GM12878 (cell line): ENCODE results near the gene LMAN1L. TPM values are rescaled to one million over a fixed set of nuclear protein-coding genes. Genes with fewer than 3 reads are reported as not detected.

Experiments used
- BCL11A ChIP-seq: IDR thresholded peaks from 2 replicates; pipeline ENCODE4 v1.6.1; 2011; ENCODE audit warnings: low read depth, low read length
- BHLHE40 ChIP-seq, 2 experiments: fragments of 450-650 bp in 1 of 2; IDR thresholded peaks; 2 replicates each; pipeline ENCODE4 v1.6.1; 2011 to 2017; ENCODE audit warnings: low read depth in 2 of 2, borderline replicate concordance in 1 of 2, improper control_type of control experiment in 1 of 2, low read length in 1 of 2, mild to moderate bottlenecking in 1 of 2
- CBX3 ChIP-seq: fragments of 200-600 bp; sonication (generic); IDR thresholded peaks from 2 replicates; pipeline ENCODE4 v1.6.1; 2016; ENCODE audit warnings: low read depth, borderline replicate concordance
- GATAD2B ChIP-seq: fragments of 450-650 bp; conservative IDR thresholded peaks from 2 replicates; pipeline ENCODE4 v1.6.1; 2017; ENCODE audit warnings: low read depth, mild to moderate bottlenecking, moderate library complexity
- LARP7 ChIP-seq: fragments of 450-650 bp; IDR thresholded peaks from 2 replicates; pipeline ENCODE4 v1.6.1; 2017; ENCODE audit warnings: mild to moderate bottlenecking
- MXI1 ChIP-seq: fragments of 150-350 bp; IDR thresholded peaks from 2 replicates; pipeline ENCODE4 v1.6.1; 2011; ENCODE audit warnings: low read depth, mild to moderate bottlenecking, inconsistent platforms, low read length, improper control_type of control experiment
- RB1 ChIP-seq: fragments of 450-650 bp; formaldehyde crosslinking; IDR thresholded peaks from 2 replicates; pipeline ENCODE4 v1.6.1; 2017; ENCODE audit warnings: mild to moderate bottlenecking, borderline replicate concordance
- SP1 ChIP-seq: IDR thresholded peaks from one replicate; pipeline ENCODE4 v1.6.1; 2011; ENCODE audit warnings: low read depth, low read length
- STAT1 ChIP-seq: fragments of 450-650 bp; conservative IDR thresholded peaks from 2 replicates; pipeline ENCODE4 v1.6.1; 2014; ENCODE audit warnings: antibody characterized with exemption, mild to moderate bottlenecking
- polyA plus RNA-seq, 11 experiments: library from polyadenylated mRNA; depleted of rRNA in 4 of 11; unstranded in 6 of 11; stranded (reverse) in 5 of 11; fragments of >200 nt; fragmentation: Nextera tagmentation in 4 of 11; fragmentation: Illumina TruSeq in 1 of 11; extraction: Ambion mirVana in 4 of 11; extraction: Trizol in 1 of 11; gene quantifications; 1 replicate in 1 of 11; 2 replicates in 10 of 11; pipeline versions ENCODE4 v1.2.1 to v1.2.3, GENCODE V29; 2011 to 2016; ENCODE audit warnings: inconsistent platforms in 2 of 11, missing spikeins in 2 of 11, low read depth in 1 of 11
- total RNA-seq, 4 experiments: library from RNA; depleted of rRNA in 3 of 4; stranded (reverse); fragments of >200 nt in 3 of 4; fragmentation: Illumina TruSeq in 1 of 4; extraction: Trizol in 1 of 4; gene quantifications; 2 replicates each; pipeline versions ENCODE4 v1.2.1 to v1.2.3, GENCODE V29; 2013 to 2021
- TF ChIP-seq, protein P1 (sequence below): IDR thresholded peaks from 2 replicates; pipeline ENCODE4 v1.6.1; 2012; ENCODE audit warnings: low read depth, low read length, improper control_type of control experiment
- TF ChIP-seq, protein P2 (sequence below): IDR thresholded peaks from 2 replicates; pipeline ENCODE4 v1.6.1; 2012; ENCODE audit warnings: low read depth, low read length, improper control_type of control experiment
- TF ChIP-seq, protein P3 (sequence below): fragments of 450-650 bp; IDR thresholded peaks from 2 replicates; pipeline ENCODE4 v1.6.1; 2014; ENCODE audit warnings: mild to moderate bottlenecking
- TF ChIP-seq, protein P4 (sequence below): fragments of 450-650 bp; IDR thresholded peaks from 2 replicates; pipeline ENCODE4 v1.6.1; 2017; ENCODE audit warnings: borderline replicate concordance
- TF ChIP-seq, protein P5 (sequence below): fragments of 450-650 bp; IDR thresholded peaks from 2 replicates; pipeline ENCODE4 v1.6.1; 2018; ENCODE audit warnings: mild to moderate bottlenecking, low read depth, moderate library complexity; ENCODE audit not compliant: partially characterized antibody

The LMAN1L gene
- total and polyA plus RNA-seq, 10 of the 15 experiments (the other 5 are each of a cell fraction or from before 2014, with no cell fraction given): not detected

DNA sequence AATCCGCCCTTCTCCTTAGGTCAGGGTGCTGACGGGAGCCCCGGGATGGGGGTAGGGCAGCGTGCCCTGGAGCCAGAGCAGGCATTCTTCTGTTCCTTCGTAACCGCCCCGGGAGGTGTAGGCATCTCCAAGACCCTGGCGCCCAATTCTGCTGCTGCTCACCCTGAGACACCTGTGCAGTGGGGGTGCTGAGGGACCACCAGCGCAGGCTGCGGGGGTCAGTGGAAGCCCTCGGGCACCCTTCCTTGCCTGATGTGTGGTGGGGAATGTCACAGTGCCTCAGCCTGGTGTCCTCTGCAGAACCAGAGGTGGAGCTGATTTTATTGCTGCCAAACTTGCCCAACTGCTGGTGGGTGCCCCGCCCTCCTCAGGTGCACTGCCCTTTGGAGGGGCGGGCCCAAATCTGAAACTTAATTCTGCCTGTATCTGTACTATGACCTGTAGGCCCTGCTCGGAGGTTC, 23.4 kb upstream of the LMAN1L start (continued):
- TF ChIP-seq, protein P1, sequence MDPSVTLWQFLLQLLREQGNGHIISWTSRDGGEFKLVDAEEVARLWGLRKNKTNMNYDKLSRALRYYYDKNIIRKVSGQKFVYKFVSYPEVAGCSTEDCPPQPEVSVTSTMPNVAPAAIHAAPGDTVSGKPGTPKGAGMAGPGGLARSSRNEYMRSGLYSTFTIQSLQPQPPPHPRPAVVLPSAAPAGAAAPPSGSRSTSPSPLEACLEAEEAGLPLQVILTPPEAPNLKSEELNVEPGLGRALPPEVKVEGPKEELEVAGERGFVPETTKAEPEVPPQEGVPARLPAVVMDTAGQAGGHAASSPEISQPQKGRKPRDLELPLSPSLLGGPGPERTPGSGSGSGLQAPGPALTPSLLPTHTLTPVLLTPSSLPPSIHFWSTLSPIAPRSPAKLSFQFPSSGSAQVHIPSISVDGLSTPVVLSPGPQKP: no peak
- TF ChIP-seq BHLHE40 (IDR thresholded peaks at IDR 0.05; ENCODE audit: borderline replicate concordance in 1 of 2, low read depth in 2 of 2, low read length in 1 of 2) (no peak), SP1 (no peak), BCL11A (no peak), STAT1 (no peak), RB1 (no peak), GATAD2B (peak; percentile 52), LARP7 (peak; percentile 80), CBX3 (no peak), MXI1 (no peak)
- TF ChIP-seq, protein P2, sequence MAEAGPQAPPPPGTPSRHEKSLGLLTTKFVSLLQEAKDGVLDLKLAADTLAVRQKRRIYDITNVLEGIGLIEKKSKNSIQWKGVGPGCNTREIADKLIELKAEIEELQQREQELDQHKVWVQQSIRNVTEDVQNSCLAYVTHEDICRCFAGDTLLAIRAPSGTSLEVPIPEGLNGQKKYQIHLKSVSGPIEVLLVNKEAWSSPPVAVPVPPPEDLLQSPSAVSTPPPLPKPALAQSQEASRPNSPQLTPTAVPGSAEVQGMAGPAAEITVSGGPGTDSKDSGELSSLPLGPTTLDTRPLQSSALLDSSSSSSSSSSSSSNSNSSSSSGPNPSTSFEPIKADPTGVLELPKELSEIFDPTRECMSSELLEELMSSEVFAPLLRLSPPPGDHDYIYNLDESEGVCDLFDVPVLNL: no peak
- TF ChIP-seq, protein P3, sequence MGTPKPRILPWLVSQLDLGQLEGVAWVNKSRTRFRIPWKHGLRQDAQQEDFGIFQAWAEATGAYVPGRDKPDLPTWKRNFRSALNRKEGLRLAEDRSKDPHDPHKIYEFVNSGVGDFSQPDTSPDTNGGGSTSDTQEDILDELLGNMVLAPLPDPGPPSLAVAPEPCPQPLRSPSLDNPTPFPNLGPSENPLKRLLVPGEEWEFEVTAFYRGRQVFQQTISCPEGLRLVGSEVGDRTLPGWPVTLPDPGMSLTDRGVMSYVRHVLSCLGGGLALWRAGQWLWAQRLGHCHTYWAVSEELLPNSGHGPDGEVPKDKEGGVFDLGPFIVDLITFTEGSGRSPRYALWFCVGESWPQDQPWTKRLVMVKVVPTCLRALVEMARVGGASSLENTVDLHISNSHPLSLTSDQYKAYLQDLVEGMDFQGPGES: no peak
- TF ChIP-seq, protein P4, sequence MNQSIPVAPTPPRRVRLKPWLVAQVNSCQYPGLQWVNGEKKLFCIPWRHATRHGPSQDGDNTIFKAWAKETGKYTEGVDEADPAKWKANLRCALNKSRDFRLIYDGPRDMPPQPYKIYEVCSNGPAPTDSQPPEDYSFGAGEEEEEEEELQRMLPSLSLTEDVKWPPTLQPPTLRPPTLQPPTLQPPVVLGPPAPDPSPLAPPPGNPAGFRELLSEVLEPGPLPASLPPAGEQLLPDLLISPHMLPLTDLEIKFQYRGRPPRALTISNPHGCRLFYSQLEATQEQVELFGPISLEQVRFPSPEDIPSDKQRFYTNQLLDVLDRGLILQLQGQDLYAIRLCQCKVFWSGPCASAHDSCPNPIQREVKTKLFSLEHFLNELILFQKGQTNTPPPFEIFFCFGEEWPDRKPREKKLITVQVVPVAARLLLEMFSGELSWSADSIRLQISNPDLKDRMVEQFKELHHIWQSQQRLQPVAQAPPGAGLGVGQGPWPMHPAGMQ: no peak
- TF ChIP-seq, protein P5, sequence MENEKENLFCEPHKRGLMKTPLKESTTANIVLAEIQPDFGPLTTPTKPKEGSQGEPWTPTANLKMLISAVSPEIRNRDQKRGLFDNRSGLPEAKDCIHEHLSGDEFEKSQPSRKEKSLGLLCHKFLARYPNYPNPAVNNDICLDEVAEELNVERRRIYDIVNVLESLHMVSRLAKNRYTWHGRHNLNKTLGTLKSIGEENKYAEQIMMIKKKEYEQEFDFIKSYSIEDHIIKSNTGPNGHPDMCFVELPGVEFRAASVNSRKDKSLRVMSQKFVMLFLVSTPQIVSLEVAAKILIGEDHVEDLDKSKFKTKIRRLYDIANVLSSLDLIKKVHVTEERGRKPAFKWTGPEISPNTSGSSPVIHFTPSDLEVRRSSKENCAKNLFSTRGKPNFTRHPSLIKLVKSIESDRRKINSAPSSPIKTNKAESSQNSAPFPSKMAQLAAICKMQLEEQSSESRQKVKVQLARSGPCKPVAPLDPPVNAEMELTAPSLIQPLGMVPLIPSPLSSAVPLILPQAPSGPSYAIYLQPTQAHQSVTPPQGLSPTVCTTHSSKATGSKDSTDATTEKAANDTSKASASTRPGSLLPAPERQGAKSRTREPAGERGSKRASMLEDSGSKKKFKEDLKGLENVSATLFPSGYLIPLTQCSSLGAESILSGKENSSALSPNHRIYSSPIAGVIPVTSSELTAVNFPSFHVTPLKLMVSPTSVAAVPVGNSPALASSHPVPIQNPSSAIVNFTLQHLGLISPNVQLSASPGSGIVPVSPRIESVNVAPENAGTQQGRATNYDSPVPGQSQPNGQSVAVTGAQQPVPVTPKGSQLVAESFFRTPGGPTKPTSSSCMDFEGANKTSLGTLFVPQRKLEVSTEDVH: no peak
